GM21515 (cell line): Measurements from ENCODE around the gene GPC1.

Experiments used
- ATAC-seq: cut with Tn5 transposase; IDR thresholded peaks from one replicate; pipeline ENCODE4 v1.9.1; 2021; ENCODE audit not compliant: unreplicated experiment

The GPC1 gene

GRCh38 chr2:240464514-240465241, 29.2 kb downstream of the GPC1 start:
- no peak for ATAC-seq

DNA sequence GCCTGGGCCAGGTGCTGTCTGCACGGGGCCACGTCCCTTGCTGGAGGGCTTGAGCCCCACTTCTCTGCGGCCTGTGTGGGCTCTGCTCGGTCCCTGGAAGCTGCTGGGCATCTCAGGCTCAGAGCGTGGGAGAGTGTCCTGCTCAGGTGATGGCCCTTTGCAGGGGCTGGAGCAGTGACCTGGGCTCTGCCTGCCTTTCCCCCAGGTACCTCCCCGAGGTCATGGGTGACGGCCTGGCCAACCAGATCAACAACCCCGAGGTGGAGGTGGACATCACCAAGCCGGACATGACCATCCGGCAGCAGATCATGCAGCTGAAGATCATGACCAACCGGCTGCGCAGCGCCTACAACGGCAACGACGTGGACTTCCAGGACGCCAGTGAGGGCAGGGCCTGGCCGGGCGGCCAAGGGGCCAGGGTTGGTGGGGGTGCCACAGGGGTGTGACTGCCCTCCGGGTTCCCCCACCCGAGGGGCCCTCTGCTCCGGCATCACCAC, 29.9 kb downstream of the GPC1 start:
- no peak for ATAC-seq

DNA sequence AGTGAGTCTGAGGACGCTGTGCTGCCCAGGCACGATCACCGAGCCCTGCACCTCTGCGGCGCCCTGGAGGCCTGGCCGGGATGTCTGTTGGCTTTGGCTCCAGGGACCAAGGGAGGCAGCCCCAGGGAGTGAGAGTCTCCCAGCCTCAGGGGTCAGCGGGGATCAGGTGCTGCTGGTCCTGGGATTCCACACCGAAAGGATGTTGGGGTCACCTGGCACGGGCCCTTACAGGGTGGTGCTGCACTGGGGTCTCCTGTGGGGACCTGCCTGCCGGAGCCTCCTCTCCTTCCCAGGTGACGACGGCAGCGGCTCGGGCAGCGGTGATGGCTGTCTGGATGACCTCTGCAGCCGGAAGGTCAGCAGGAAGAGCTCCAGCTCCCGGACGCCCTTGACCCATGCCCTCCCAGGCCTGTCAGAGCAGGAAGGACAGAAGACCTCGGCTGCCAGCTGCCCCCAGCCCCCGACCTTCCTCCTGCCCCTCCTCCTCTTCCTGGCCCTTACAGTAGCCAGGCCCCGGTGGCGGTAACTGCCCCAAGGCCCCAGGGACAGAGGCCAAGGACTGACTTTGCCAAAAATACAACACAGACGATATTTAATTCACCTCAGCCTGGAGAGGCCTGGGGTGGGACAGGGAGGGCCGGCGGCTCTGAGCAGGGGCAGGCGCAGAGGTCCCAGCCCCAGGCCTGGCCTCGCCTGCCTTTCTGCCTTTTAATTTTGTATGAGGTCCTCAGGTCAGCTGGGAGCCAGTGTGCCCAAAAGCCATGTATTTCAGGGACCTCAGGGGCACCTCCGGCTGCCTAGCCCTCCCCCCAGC, 30.5 kb downstream of the GPC1 start:
- ATAC-seq, result no peak

DNA sequence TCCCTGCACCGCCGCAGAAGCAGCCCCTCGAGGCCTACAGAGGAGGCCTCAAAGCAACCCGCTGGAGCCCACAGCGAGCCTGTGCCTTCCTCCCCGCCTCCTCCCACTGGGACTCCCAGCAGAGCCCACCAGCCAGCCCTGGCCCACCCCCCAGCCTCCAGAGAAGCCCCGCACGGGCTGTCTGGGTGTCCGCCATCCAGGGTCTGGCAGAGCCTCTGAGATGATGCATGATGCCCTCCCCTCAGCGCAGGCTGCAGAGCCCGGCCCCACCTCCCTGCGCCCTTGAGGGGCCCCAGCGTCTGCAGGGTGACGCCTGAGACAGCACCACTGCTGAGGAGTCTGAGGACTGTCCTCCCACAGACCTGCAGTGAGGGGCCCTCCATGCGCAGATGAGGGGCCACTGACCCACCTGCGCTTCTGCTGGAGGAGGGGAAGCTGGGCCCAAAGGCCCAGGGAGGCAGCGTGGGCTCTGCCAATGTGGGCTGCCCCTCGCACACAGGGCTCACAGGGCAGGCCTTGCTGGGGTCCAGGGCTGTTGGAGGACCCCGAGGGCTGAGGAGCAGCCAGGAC, 31.2 kb downstream of the GPC1 start:
- no peak for ATAC-seq

GRCh38 chr2:240467149-240467642, 31.7 kb downstream of the GPC1 start:
- no peak for ATAC-seq

- no peak for ATAC-seq
Measured at GRCh38 chr2:240467659-240468302, 32.3 kb downstream of the GPC1 start.

DNA sequence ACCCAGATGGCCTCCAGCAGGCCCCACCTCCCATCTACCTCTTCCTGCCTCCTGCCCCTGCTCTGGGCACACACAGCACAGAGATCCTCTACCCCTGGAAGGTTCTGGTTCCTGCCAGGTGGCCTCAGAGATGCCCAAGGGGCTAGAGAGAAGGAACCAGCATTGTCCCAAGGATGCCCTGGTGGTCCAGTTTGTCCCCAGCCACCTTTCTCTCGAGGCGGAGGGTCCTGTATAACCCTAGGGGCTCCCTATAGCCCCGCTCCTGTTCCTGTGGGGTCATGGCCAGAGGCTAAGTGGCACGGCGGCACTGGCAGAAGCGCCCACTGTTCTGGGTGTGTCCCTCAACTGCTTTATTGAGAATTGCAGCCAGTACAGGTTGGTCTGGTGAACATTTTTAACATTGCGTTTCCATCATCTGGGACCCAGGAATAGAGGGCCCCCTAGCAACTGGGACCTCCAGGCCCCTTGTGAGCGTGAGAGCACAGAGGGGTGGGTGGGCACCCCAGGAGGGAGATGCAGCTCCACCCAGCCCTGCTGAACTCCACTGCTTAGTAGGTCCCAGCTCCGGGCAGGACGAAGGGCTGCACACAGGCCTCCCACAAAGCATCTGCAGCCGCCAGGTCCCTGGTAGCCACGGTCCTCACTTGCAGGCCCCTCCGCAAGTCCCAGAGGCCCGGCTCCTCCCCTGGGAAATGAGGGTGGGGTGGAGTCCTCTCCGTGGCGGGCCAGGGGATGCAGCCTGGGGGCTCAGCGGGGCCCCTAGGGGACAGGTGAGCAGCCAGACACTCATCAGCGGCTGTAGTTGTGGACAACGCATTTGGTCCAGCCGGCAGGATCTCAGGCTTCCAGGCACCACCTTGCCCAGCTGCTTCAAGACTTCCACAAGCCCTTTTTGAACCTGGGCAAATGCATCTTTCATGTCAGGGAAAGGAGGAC, 33.1 kb downstream of the GPC1 start:
- ATAC-seq, result no peak

DNA sequence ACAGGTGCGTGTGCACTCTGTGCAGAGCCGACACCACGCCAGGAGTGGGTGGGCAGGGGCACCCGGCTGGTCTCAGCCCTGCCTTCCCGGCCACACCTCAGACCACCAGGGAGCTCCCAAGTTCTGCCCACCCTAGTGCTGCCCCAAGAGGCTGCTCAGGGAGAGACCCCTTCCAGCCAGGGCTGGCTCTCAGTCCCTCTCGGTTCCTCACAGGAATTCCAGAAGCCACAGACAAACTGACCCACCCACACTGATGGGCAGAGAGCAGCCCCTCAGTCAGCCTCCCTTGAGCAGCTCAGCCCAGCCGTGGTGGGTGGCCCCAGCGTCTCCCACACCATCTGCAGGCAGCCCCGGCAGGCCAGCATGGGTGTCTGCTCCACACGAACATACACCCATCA, 33.8 kb downstream of the GPC1 start:
- ATAC-seq, result no peak

DNA sequence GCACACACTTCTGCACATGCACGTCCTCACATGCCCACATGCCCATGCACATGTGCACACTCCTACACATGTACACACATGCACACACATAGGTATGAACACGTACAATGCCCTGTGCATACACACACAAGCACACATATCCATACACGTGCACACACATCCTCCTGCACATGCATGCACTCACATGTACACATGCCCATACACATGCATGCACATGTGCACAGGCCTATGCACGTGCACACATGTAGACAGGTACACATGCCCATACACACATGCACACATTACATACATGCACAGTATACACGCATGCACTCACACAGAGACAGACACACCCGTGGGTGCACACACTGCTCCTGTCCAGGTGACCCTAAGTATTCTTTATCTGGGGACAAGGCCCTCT, 34.3 kb downstream of the GPC1 start:
- no peak for ATAC-seq

DNA sequence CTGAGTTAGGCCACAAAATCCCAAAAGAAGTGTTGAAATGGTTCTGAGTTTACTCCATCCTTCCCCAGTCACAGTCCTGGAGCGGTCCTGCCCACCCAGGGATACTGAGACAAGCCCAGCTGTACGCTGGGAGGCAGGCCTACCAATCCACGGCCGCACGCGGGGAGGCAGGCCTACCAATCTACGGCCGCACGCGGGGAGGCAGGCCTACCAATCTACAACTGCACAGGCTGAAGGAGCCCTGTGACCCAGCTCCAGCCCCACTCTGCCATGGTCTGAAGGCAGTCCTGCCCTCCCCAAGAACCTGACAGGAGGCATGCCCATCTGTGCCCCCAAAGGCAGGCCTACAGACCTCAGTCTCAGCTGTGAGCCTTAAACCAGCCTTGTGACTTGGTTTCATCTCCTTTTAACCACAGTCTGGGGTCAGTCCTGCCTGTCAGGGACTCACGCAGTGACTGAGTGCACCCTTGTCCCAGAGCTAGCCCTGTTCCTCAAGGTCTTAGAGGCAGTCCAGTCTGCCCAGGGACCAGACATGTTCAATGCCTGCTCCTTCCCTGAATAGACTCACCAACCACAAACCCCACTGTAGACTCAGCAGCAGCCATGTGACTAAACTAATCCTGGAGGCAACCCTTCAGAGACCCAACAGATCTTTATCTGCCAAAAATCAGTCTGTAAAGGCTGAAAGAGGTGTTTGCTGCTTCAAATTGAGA, 36.8 kb downstream of the GPC1 start:
- no peak for ATAC-seq

GRCh38 chr2:240473211-240473610, 37.7 kb downstream of the GPC1 start:
- no peak for ATAC-seq

DNA sequence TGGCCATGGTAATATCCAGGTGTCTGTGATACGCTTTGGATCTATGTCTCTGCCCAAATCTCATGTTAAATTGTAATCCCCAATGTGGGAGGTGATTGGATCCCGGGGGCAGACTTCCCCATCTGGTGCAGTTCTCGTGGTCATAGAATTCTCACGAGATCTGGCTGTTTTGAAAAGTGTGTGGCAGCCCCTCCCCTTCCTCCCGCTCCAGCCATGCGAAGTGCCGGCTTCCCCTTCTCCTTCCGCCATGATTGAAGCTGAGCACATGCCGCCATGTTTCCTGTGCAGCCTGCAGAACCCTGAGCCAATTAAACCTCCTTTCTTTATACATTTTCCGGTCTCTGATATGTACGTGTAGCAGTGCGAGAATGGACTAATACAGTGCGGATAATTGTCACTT, 42.5 kb downstream of the GPC1 start:
- no peak for ATAC-seq

- no peak for ATAC-seq
Measured at GRCh38 chr2:240478346-240479110, 43.1 kb downstream of the GPC1 start.

- ATAC-seq, result no peak
Measured at GRCh38 chr2:240479111-240479501, 43.6 kb downstream of the GPC1 start.

DNA sequence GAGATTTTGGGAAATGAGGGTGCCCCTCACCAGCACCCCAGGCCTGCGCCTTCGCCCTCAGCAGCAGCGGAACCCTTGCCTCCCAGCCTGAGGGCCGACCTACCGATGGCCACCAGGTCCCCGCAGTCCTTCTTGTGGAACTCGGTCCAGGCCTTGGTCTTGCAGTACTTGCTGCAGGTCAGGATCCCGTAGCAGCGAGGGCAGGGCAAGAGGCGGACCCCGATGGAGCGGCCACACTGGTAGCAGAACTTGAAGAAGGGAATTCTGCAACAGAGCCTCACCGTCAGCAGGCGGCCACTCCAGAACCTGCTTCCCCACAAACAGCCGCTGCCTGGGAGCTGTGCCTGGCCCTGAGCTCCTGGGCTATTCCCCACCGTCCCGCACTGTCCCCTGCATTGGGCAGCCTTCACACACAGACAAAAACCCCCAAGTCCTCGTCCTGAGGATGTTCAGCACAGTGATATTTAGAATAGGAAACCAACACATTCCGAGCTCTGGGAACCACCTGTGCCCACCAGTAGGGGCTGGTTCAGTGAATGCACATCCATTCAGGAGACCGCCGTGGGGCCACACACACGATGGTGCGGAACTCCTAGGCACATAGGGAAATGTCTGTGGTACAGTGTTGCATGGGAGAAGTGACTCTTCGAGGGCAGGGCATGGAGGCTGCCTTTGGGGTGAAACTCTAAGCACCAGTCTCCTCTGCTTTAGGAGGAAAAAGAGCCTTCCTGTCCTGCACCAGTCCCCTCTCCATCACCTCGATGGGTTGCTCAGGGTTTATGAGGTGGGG, 45.6 kb downstream of the GPC1 start:
- no peak for ATAC-seq

- no peak for ATAC-seq
Measured at GRCh38 chr2:240481720-240482119, 46.3 kb downstream of the GPC1 start.

DNA sequence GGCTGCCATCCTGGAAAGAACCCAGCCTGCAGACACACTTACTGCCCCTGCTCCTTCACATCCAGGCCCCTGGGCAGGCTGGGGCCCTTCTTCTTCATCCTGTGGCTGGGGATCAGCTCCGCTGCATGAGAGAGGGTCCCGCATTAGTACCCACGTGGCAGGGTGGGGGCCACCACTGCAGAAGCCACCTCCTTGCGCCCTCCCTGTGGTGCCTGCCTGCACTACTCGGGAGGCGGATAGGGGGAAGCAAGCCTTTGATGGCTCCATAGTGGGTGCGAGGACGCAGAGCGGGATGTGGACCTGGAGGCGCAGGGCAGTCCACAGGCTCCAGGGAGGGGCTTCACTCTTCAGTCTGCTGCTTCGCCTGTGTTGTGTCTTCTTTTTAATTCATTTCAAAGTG, 46.7 kb downstream of the GPC1 start:
- ATAC-seq, result no peak

DNA sequence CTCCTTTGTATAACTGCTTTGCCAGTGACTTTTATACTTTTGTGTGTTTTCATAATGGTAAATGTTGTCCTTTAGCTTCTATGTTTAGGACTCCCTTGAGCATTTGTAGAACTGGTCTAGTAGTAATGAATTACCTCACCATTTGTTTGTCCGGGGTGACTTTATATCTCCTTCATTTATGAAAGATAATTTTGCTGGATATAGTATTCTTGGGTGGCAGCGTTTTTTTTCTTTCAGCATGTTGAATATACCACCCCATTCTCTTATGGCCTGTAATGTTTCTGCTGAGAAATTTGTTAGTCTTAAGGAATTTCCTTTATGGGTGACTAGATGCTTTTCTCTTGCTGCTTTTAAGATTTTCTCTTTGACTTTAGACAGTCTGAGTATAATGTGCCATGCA, 56.0 kb downstream of the GPC1 start:
- no peak for ATAC-seq
